Stimulated activated CD8-positive, alpha-beta memory T cell treated with anti-CD3 and anti-CD28 coated beads, Interleukin-12 subunit alpha, Interleukin-12 subunit beta, amount 100 ng/mL, for 4 hours (primary cell): ENCODE results near the gene OPN3.

Experiments used
- DNase-seq: peaks from one replicate; pipeline ENCODE4 v3.0.0-alpha.2; 2020; ENCODE audit warnings: low read depth

OPN3 gene

GRCh38 chr1:241645199-241645598, 5.0 kb upstream of the OPN3 start:
- DNase-seq, result no peak

GRCh38 chr1:241644259-241644658, 4.1 kb upstream of the OPN3 start:
- DNase-seq, result no peak

GRCh38 chr1:241642593-241642944, 2.4 kb upstream of the OPN3 start:
- DNase-seq, result no peak

GRCh38 chr1:241641773-241642592, 1.8 kb upstream of the OPN3 start:
- no peak for DNase-seq

GRCh38 chr1:241640867-241641622, 876 bp upstream of the OPN3 start:
- no peak for DNase-seq

- DNase-seq, result peak; percentile 12
Measured at GRCh38 chr1:241639623-241640148, 483 bp downstream of the OPN3 start.

- DNase-seq, result no peak
Measured at GRCh38 chr1:241638909-241639622, 1.1 kb downstream of the OPN3 start.

- no peak for DNase-seq
Measured at GRCh38 chr1:241638099-241638682, 2.0 kb downstream of the OPN3 start.

- DNase-seq, result no peak
Measured at GRCh38 chr1:241637604-241638003, 2.6 kb downstream of the OPN3 start.

GRCh38 chr1:241637046-241637590, 3.1 kb downstream of the OPN3 start:
- no peak for DNase-seq

- DNase-seq, result no peak
Measured at GRCh38 chr1:241636291-241636690, 3.9 kb downstream of the OPN3 start.

GRCh38 chr1:241635556-241636152, 4.5 kb downstream of the OPN3 start:
- no peak for DNase-seq

GRCh38 chr1:241632987-241633386, 7.2 kb downstream of the OPN3 start:
- DNase-seq, result no peak

- DNase-seq, result no peak
Measured at GRCh38 chr1:241631674-241632073, 8.5 kb downstream of the OPN3 start.

- DNase-seq, result no peak
Measured at GRCh38 chr1:241630899-241631298, 9.3 kb downstream of the OPN3 start.

- no peak for DNase-seq
Measured at GRCh38 chr1:241630476-241630875, 9.7 kb downstream of the OPN3 start.

GRCh38 chr1:241630005-241630404, 10.2 kb downstream of the OPN3 start:
- DNase-seq, result no peak

GRCh38 chr1:241627453-241628259, 12.5 kb downstream of the OPN3 start:
- DNase-seq, result no peak

- DNase-seq, result no peak
Measured at GRCh38 chr1:241624935-241625334, 15.2 kb downstream of the OPN3 start.

- no peak for DNase-seq
Measured at GRCh38 chr1:241622669-241623068, 17.5 kb downstream of the OPN3 start.

GRCh38 chr1:241617426-241617825, 22.7 kb downstream of the OPN3 start:
- no peak for DNase-seq
